Keratinocyte (primary cell): ENCODE measurements around the gene B4GALT4. TPM values are rescaled to one million over a fixed set of nuclear protein-coding genes. Genes with fewer than 3 reads are reported as not detected.

Experiments
- DNase-seq: peaks from one replicate; pipeline ENCODE4 v3.0.0-alpha.2; 2011; ENCODE audit warnings: low read depth, missing footprints, low spot score
- FAIRE-seq: peaks from 2 replicates; lab custom pipeline; 2011; peaks lifted over from hg19 to GRCh38; lab: Jason Lieb, UNC
- H2AFZ ChIP-seq: 2 replicates; pipeline ENCODE4 v1.6.0; 2012; ENCODE audit warnings: low read length, control low read depth, inconsistent platforms; ENCODE audit not compliant: control insufficient read depth
- H3K27ac ChIP-seq: 2 replicates; pipeline ENCODE4 v1.5.1; 2011; ENCODE audit warnings: low read length; ENCODE audit not compliant: control insufficient read depth, insufficient read depth
- H3K27me3 ChIP-seq: 3 replicates; pipeline ENCODE4 v1.6.0; 2011; ENCODE audit warnings: low read length; ENCODE audit not compliant: control insufficient read depth, insufficient read depth; ENCODE audit errors: extremely low read depth
- H3K36me3 ChIP-seq, 2 experiments: 2 replicates in 1 of 2; 3 replicates in 1 of 2; pipeline ENCODE4 v1.5.1; 2011; ENCODE audit warnings: low read length in 2 of 2, mild to moderate bottlenecking in 1 of 2; ENCODE audit not compliant: control insufficient read depth in 2 of 2, insufficient read depth in 2 of 2; ENCODE audit errors: extremely low read depth in 1 of 2
- H3K4me1 ChIP-seq: 3 replicates; pipeline ENCODE4 v1.5.1; 2011; ENCODE audit warnings: low read length; ENCODE audit not compliant: control insufficient read depth, insufficient read depth; ENCODE audit errors: extremely low read depth
- H3K4me2 ChIP-seq: 3 replicates; pipeline ENCODE4 v1.6.0; 2011; ENCODE audit warnings: low read depth, low read length; ENCODE audit not compliant: control insufficient read depth, insufficient read depth; ENCODE audit errors: extremely low read depth
- H3K4me3 ChIP-seq, 3 experiments: fragments of 200-600 bp in 1 of 3; sonication (generic) in 1 of 3; 2 replicates in 2 of 3; 3 replicates in 1 of 3; pipeline ENCODE4 v1.5.1; 2011 to 2016; ENCODE audit warnings: low read length in 3 of 3, mild to moderate bottlenecking in 3 of 3, control low read depth in 2 of 3, inconsistent platforms in 1 of 3, low read depth in 1 of 3, mixed read lengths in 1 of 3, mixed run types in 1 of 3, moderate library complexity in 1 of 3; ENCODE audit not compliant: control insufficient read depth in 2 of 3, insufficient read depth in 2 of 3; ENCODE audit errors: extremely low read depth in 1 of 3
- H3K79me2 ChIP-seq: 2 replicates; pipeline ENCODE4 v1.6.0; 2012; ENCODE audit warnings: low read length; ENCODE audit not compliant: control insufficient read depth, insufficient read depth
- H3K9ac ChIP-seq: 3 replicates; pipeline ENCODE4 v1.6.0; 2011; ENCODE audit warnings: low read length; ENCODE audit not compliant: control insufficient read depth, insufficient read depth; ENCODE audit errors: extremely low read depth
- H3K9me1 ChIP-seq: 3 replicates; pipeline ENCODE4 v1.6.0; 2011; ENCODE audit warnings: low read length; ENCODE audit not compliant: control insufficient read depth, insufficient read depth; ENCODE audit errors: extremely low read depth
- H3K9me3 ChIP-seq: 2 replicates; pipeline ENCODE4 v1.5.1; 2012; ENCODE audit warnings: low read depth, low read length; ENCODE audit not compliant: control insufficient read depth
- H4K20me1 ChIP-seq: 3 replicates; pipeline ENCODE4 v1.6.0; 2011; ENCODE audit warnings: low read length; ENCODE audit not compliant: control insufficient read depth, insufficient read depth; ENCODE audit errors: extremely low read depth
- EZH2 ChIP-seq: IDR thresholded peaks from one replicate; pipeline ENCODE4 v1.6.1; 2012; ENCODE audit warnings: inconsistent platforms, mild to moderate bottlenecking, low read length, moderate library complexity
- dilution Hi-C: fragments of 300-500 bp; cut with MboI; formaldehyde crosslinking; loops from one replicate; pipeline ENCODE4 v1.7.0; 2020; ENCODE audit warnings: low sequenced_read_pairs; ENCODE audit not compliant: extremely low pct_ligation_motif_present
- polyA plus RNA-seq, 5 experiments: library from polyadenylated mRNA; depleted of rRNA in 3 of 5; stranded (reverse) in 3 of 5; stranded (forward) in 1 of 5; unstranded in 1 of 5; fragments of >200 nt; gene quantifications; 1 replicate in 1 of 5; 2 replicates in 3 of 5; 3 replicates in 1 of 5; pipeline versions ENCODE4 v1.2.1 to v1.2.3, GENCODE V29; 2011 to 2012; ENCODE audit warnings: missing spikeins in 2 of 5, low read depth in 1 of 5, low replicate concordance in 1 of 5
- TF ChIP-seq, protein P1 (sequence below), 3 experiments: IDR thresholded peaks in 1 of 3; conservative IDR thresholded peaks in 1 of 3; optimal IDR thresholded peaks in 1 of 3; 2 replicates in 2 of 3; 3 replicates in 1 of 3; pipeline versions ENCODE3 to v1.5.1; 2011; ENCODE audit warnings: low read length in 3 of 3, mild to moderate bottlenecking in 3 of 3, moderate library complexity in 2 of 3, control low read depth in 1 of 3, inconsistent platforms in 1 of 3; ENCODE audit not compliant: insufficient read depth in 2 of 3; ENCODE audit errors: extremely low read depth in 1 of 3

Gene B4GALT4
- polyA plus RNA-seq, 1 donor (not counting 4 experiments of a cell fraction or from before 2014, with no cell fraction given), result 43.3 TPM

GRCh38 chr3:119181765-119182164, 58.9 kb downstream of the B4GALT4 start:
- no peaks in the 10 kb centered on the region for H3K9me1 ChIP-seq
- DNase-seq (peak; percentile 79), FAIRE-seq (peak; percentile 90)
- H3K9me3 ChIP-seq, result no peaks in the 10 kb centered on the region
- H3K4me1 ChIP-seq, result peaks cover 47% of the 10 kb centered on the region
- no peak overlapping the region for H3K9ac ChIP-seq
- no peaks in the 10 kb centered on the region for H3K79me2 ChIP-seq
- H3K4me2 ChIP-seq, result peak overlapping the region; percentile 64
- TF ChIP-seq EZH2, result no peak
- TF ChIP-seq, protein P1, sequence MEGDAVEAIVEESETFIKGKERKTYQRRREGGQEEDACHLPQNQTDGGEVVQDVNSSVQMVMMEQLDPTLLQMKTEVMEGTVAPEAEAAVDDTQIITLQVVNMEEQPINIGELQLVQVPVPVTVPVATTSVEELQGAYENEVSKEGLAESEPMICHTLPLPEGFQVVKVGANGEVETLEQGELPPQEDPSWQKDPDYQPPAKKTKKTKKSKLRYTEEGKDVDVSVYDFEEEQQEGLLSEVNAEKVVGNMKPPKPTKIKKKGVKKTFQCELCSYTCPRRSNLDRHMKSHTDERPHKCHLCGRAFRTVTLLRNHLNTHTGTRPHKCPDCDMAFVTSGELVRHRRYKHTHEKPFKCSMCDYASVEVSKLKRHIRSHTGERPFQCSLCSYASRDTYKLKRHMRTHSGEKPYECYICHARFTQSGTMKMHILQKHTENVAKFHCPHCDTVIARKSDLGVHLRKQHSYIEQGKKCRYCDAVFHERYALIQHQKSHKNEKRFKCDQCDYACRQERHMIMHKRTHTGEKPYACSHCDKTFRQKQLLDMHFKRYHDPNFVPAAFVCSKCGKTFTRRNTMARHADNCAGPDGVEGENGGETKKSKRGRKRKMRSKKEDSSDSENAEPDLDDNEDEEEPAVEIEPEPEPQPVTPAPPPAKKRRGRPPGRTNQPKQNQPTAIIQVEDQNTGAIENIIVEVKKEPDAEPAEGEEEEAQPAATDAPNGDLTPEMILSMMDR (optimal IDR thresholded peaks at IDR 0.05 in 1 of 3, IDR thresholded peaks at IDR 0.05 in 1 of 3, conservative IDR thresholded peaks at IDR 0.05 in 1 of 3; ENCODE audit: extremely low read depth in 1 of 3, insufficient read depth in 2 of 3, low read length in 3 of 3), result no peak
- dilution Hi-C loops, result no loop called here
- no peak overlapping the region for H3K4me3 ChIP-seq
- peak overlapping the region; percentile 55 for H2AFZ ChIP-seq
- no peaks in the 10 kb centered on the region for H3K27me3 ChIP-seq
- H4K20me1 ChIP-seq, result no peaks in the 10 kb centered on the region
- no peaks in the 10 kb centered on the region for H3K36me3 ChIP-seq
- peak overlapping the region; percentile 42 for H3K27ac ChIP-seq

DNA sequence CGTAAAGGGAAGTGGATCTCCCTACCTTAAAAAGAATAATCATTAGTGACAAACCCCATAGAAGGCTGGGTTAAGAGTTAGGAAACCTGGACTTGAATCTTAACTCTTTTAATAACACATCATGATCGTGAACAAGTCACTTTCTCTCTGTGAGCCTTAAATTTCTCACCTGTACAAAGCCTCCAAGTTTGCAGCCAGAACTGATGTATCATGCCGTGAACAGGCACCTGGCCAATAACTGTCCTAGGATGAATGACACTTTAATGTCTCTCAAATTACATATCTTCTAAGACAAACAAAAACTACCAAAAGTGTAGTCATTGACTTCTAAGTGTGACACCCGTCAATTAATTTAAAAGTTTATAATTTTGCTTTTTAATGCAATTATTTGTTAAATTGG, 63.4 kb downstream of the B4GALT4 start:
- H3K4me3 ChIP-seq, result no peak overlapping the region
- H4K20me1 ChIP-seq, result no peaks in the 10 kb centered on the region
- dilution Hi-C loops, result no loop called here
- DNase-seq, result no peak
- no peak overlapping the region for H3K9ac ChIP-seq
- FAIRE-seq, result no peak
- no peak overlapping the region for H2AFZ ChIP-seq
- H3K4me1 ChIP-seq, result peaks cover 30% of the 10 kb centered on the region
- no peaks in the 10 kb centered on the region for H3K79me2 ChIP-seq
- TF ChIP-seq, protein P1 (optimal IDR thresholded peaks at IDR 0.05 in 1 of 3, IDR thresholded peaks at IDR 0.05 in 1 of 3, conservative IDR thresholded peaks at IDR 0.05 in 1 of 3; ENCODE audit: extremely low read depth in 1 of 3, insufficient read depth in 2 of 3, low read length in 3 of 3), result no peak
- no peak for TF ChIP-seq EZH2
- H3K9me3 ChIP-seq, result no peaks in the 10 kb centered on the region
- H3K36me3 ChIP-seq, result no peaks in the 10 kb centered on the region
- no peaks in the 10 kb centered on the region for H3K27me3 ChIP-seq
- no peak overlapping the region for H3K4me2 ChIP-seq
- no peaks in the 10 kb centered on the region for H3K9me1 ChIP-seq
- H3K27ac ChIP-seq, result no peak overlapping the region
